Tibial nerve (tissue), 4 donors: ENCODE measurements around the gene ARFRP1.

ENCODE experiments used
- CTCF ChIP-seq, 5 experiments: fragments of 200-600 bp in 3 of 5; fragments of 450-650 bp in 2 of 5; sonication (generic) in 3 of 5; IDR thresholded peaks; one replicate each; pipeline ENCODE4 v1.5.1; 2016 to 2019; ENCODE audit warnings: antibody characterized with exemption in 5 of 5, mild to moderate bottlenecking in 3 of 5, moderate library complexity in 2 of 5
- EP300 ChIP-seq, 2 donors: sonication (generic); formaldehyde crosslinking; IDR thresholded peaks; one replicate each; pipeline ENCODE4 v1.6.1; 2017; ENCODE audit warnings: antibody characterized with exemption in 2 of 2, mild to moderate bottlenecking in 1 of 2
- POLR2A ChIP-seq, 2 donors: fragments of 450-650 bp; IDR thresholded peaks; one replicate each; pipeline ENCODE4 v1.6.1; 2017; ENCODE audit warnings: antibody characterized with exemption in 2 of 2, mild to moderate bottlenecking in 2 of 2, moderate library complexity in 2 of 2

- TF ChIP-seq CTCF (IDR thresholded peaks at IDR 0.05) = no peak
- no peak for TF ChIP-seq EP300 (IDR thresholded peaks at IDR 0.05)
- TF ChIP-seq POLR2A (IDR thresholded peaks at IDR 0.05) = no peak
These were observed 16.7 kb downstream of the ARFRP1 start for GRCh38 chr20:63690898-63691710.
